HUES64 (cell line): ENCODE data around the gene SLC17A2.
"Not testable (repeated sequence)": the region's sequence is repeated elsewhere in the genome, so short reads cannot be mapped to it uniquely, and the experiment has no call there.

ENCODE experiments used
- H3K27ac ChIP-seq: 2 replicates; pipeline ENCODE4 v1.7.0; 2013; ENCODE audit warnings: low read depth, low read length, inconsistent platforms
- H3K27me3 ChIP-seq: 2 replicates; pipeline ENCODE4 v1.6.1; 2013; ENCODE audit warnings: mild to moderate bottlenecking, low read length; ENCODE audit not compliant: insufficient read depth
- H3K36me3 ChIP-seq: 2 replicates; pipeline ENCODE4 v1.6.1; 2013; ENCODE audit warnings: mild to moderate bottlenecking, low read length; ENCODE audit not compliant: insufficient read depth
- H3K4me1 ChIP-seq: 2 replicates; pipeline ENCODE4 v1.6.1; 2013; ENCODE audit warnings: mild to moderate bottlenecking, low read length, moderate library complexity; ENCODE audit not compliant: insufficient read depth
- H3K4me3 ChIP-seq: 2 replicates; pipeline ENCODE4 v1.5.1; 2013; ENCODE audit warnings: mild to moderate bottlenecking, low read length, moderate library complexity
- H3K9ac ChIP-seq: 2 replicates; pipeline ENCODE4 v1.6.1; 2013; ENCODE audit warnings: mild to moderate bottlenecking, low read depth, low read length
- H3K9me3 ChIP-seq: 2 replicates; pipeline ENCODE4 v1.6.1; 2013; ENCODE audit warnings: low read depth, low read length; ENCODE audit not compliant: insufficient read depth
- WGBS: fragments of 150-250, 120-280 bp; methylation state at CpG from one replicate; pipeline ENCODE4 v1.1.7; 2013; ENCODE audit warnings: missing lambda C conversion rate; 5-methylcytosine and 5-hydroxymethylcytosine counted together

The SLC17A2 gene

DNA sequence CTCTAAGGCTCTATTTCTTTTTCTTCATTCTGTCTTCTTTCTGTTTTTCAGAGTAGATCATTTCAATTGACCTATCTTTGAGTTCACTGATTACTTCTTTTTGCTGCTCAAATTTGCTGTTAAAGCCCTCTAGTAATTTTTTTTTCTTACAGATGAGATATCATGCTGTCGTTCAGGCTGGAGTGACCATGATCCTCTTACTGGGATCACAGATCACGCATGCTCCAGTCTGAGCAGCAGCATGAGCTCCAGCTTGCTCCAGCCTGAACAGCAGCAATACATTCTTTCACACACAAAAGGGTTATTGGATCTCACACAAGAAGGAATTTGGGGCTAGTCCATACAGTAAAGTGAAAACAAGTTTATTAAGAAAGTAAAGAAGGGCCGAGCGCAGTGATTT is 19.8 kb upstream of the SLC17A2 start:
- H3K4me3 ChIP-seq = no peak overlapping the region
- WGBS = 94% methylated on average over 4 of the region's 4 CpGs

DNA sequence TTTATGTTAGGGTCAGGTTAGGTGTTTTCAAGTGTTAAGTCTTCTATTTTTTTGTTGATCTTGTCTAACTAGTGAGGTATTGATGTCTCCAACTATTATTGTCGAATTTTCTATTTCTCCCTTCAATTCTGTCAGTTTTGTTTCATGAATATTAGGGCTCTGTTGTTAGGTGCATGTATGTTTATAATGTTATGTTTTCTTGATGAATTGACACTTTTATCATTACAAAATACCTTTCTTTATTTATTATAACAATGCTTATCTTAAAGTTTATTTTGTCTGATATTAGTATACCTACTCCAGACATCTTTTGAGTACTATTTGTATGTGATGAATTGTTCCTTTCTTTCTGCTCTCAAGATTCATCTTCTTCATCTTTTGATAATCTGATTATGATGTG is 19.2 kb upstream of the SLC17A2 start:
- 100% methylated on average over 1 of the region's 1 CpG for WGBS
- H3K4me3 ChIP-seq = no peak overlapping the region

More for the DNA sequence above, 19.8 kb upstream of the SLC17A2 start:
- Histone ChIP-seq H3K9ac (no peak overlapping the region), H3K27ac (no peak overlapping the region), H3K27me3 (no peaks in the 10 kb centered on the region), H3K9me3 (peaks cover 7% of the 10 kb centered on the region), H3K4me1 (no peaks in the 10 kb centered on the region), H3K36me3 (no peaks in the 10 kb centered on the region)

DNA sequence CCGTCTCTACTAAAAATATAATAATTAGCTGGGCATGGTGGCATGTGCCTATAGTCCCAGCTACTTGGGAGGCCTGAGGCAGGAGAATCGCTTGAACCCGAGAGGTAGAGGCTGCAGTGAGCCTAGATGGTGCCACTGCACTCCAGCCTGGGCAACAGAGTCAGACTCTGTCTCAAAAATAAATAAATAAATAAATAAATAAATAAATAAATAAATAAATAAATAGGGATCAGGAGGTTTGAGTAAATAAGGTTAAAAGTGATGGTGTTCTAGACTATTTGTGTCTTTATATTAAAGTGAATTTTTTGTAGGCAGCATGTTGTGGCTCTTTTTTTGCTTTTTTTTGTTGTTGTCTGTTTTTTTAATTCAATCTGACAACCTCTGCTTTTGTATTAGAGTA is 17.0 kb upstream of the SLC17A2 start:
- H3K4me3 ChIP-seq, H3K27ac ChIP-seq, H3K36me3 ChIP-seq, H3K9ac ChIP-seq, H3K27me3 ChIP-seq, H3K9me3 ChIP-seq, H3K4me1 ChIP-seq: not testable (repeated sequence)
- 99% methylated on average over 3 of the region's 3 CpGs for WGBS

More for the DNA sequence above, 19.2 kb upstream of the SLC17A2 start:
- Histone ChIP-seq H3K9ac (no peak overlapping the region), H3K27ac (no peak overlapping the region), H3K27me3 (no peaks in the 10 kb centered on the region), H3K4me1 (no peaks in the 10 kb centered on the region), H3K36me3 (no peaks in the 10 kb centered on the region), H3K9me3 (peaks cover 8% of the 10 kb centered on the region)

DNA sequence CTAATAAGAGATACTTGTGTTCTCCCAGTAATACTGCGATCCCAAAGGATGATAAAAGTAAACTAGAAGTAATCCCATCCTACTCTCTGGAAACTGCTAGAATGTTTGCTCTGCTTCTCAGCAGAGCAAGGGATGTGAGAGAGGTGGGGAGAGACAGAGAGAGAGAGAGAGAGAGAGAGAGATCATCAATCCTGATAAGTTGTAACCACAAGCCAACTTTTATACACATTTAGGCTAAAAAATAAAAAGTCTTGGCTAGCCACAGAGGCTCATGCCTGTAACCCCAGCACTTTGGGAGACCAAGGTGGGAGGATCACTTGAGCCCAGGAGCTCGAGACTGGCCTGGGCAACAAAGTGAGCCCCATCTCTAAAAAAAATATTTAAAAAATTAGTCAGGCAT is 16.1 kb upstream of the SLC17A2 start:
- WGBS = 100% methylated on average over 2 of the region's 2 CpGs
- H3K9me3 ChIP-seq = peaks cover 8% of the 10 kb centered on the region
- H3K4me3 ChIP-seq = no peak overlapping the region
- H3K27me3 ChIP-seq = no peaks in the 10 kb centered on the region
- no peaks in the 10 kb centered on the region for H3K4me1 ChIP-seq
- H3K36me3 ChIP-seq = no peaks in the 10 kb centered on the region
- no peak overlapping the region for H3K9ac ChIP-seq
- no peak overlapping the region for H3K27ac ChIP-seq

DNA sequence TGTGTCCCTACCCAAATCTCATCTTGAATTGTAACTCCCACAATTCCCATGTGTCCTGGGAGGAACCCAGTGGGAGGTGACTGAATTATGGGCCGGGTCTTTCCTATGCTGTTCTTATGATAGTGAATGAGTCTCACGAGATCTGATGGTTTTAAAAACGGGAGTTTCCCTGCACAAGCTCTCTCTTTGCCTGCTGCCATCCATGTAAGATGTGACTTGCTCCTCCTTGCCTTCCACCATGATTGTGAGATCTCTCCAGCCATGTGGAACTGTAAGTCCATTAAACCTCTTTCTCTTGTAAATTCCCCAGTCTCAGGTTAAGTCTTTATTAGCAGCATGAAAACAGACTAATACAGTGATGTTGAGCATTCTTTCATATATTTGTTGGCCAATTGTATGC is 15.2 kb upstream of the SLC17A2 start:
- H3K27ac ChIP-seq, H3K4me1 ChIP-seq, H3K27me3 ChIP-seq, H3K9me3 ChIP-seq, H3K9ac ChIP-seq, H3K36me3 ChIP-seq, H3K4me3 ChIP-seq: not testable (repeated sequence)
- WGBS = 92% methylated on average over 3 of the region's 3 CpGs

DNA sequence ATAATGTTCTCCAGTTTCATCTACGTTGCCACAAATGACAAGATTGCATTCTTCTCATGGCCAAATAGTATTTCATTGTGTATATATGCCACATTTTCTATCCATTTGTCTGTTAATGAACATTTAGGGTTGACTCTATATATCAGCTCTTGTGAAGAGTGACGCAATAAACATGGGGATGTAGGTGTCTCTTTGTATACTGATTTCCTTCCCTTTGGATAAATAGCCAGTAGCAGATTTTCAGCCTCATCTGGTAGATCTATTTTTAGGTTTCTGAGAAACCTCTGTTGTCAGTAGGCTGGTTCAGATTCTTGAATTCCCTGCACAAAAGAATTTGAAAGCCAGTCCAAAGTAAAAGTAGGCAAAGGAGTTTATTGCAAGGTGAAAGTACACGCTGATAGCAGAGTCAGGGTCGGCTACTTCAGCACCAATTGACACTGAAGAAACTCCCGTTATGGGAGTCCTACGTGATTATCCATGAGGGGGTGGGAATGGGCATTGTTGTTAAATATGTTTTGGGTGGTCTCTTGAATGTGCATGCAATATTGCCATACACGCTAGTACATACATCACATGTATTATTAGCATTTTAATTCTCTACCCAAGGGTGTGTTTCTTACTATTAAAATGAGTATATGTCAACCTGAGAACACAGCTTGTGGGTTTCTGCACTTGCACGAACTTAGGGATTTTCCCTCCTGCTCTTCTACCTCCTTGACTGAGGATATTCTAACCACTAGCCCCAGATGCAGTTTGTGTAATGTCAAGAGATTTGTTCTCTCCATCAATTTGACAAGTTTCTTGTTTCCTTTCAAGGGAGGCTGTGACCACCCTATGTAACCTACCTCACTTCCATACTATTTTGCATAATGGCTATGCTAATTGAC is 14.4 kb upstream of the SLC17A2 start:
- Histone ChIP-seq H3K9ac (no peak overlapping the region), H3K4me3 (no peak overlapping the region)
- 89% methylated on average over 7 of the region's 8 CpGs for WGBS

DNA sequence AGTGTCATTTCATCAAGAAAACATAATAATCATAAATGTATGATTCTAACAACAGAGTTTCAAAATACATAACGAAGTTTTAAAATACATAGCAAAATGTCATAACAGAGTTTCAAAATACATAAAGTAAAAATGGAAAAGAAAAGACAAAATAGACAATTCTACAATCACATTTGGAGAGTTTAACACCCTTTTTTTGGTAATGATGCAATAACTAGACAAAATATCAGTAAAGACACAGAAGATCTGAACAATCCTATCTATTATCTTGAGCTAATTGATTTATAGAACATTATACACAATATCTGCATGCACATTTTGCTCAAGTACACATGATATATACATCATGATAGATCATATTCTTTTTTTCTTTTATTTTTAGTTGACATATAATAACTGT is 13.4 kb upstream of the SLC17A2 start:
- Histone ChIP-seq H3K27me3 (no peaks in the 10 kb centered on the region), H3K36me3 (no peaks in the 10 kb centered on the region), H3K4me1 (no peaks in the 10 kb centered on the region), H3K9ac (no peak overlapping the region), H3K4me3 (no peak overlapping the region), H3K9me3 (peaks cover 8% of the 10 kb centered on the region), H3K27ac (no peak overlapping the region)
- WGBS = no CpG with 5 or more reads among the region's 1 CpG

More for the DNA sequence above, 14.4 kb upstream of the SLC17A2 start:
- Histone ChIP-seq H3K9me3 (peaks cover 8% of the 10 kb centered on the region), H3K27me3 (no peaks in the 10 kb centered on the region), H3K4me1 (no peaks in the 10 kb centered on the region), H3K27ac (no peak overlapping the region), H3K36me3 (no peaks in the 10 kb centered on the region)

DNA sequence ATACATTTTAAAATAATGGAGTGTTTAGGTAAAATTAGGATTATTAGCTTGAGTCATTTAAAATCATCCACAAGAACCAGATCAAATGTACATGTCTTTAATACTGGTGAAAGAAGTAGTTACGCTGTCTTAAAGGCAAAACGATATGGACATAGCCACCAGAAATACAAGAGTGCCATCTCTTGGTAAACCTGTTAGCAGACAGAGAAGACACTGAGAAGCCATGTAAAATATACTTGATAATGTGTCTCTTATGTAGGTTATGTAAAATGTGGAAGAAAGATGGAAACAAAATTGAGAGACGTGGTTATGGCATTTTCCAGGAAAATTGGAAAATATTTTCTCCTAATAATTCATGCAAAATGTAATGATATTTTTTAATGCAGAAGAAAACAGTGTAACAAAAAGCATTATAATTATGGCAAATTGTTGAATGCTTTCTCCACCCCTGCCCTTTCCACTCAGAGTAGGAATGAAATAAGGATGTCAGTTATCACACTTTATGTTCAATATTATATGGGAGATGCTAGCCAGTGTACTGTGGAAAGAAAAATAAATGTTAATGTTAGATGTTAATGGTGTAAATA is 12.2 kb upstream of the SLC17A2 start:
- Histone ChIP-seq H3K36me3 (no peaks in the 10 kb centered on the region), H3K4me1 (no peaks in the 10 kb centered on the region), H3K9ac (no peak overlapping the region), H3K27me3 (no peaks in the 10 kb centered on the region), H3K9me3 (peaks cover 8% of the 10 kb centered on the region), H3K4me3 (no peak overlapping the region), H3K27ac (no peak overlapping the region)
- WGBS = 71% methylated on average over 3 of the region's 3 CpGs

DNA sequence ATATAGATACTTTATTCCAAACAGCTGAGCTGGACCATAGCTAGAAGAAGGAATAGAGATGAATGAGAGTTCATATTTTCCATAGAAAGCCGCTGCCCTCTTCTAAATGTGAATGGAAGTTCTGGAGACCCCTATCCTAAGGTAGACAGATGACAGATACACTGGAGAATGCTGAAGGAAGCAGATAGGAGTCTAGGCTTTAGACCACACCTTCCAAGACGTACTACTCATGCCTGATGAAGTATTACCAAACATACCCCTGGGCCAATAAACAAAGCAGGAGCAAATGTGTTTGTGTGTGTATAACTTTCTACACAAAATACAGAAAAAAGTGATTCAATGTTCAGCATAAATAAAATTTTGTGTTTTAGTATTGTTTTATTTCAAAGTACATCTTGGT is 9.1 kb upstream of the SLC17A2 start:
- no peaks in the 10 kb centered on the region for H3K27me3 ChIP-seq
- WGBS = 95% methylated on average over 1 of the region's 2 CpGs
- H3K4me1 ChIP-seq = no peaks in the 10 kb centered on the region
- no peaks in the 10 kb centered on the region for H3K9me3 ChIP-seq
- no peaks in the 10 kb centered on the region for H3K36me3 ChIP-seq
- H3K4me3 ChIP-seq = no peak overlapping the region
- no peak overlapping the region for H3K9ac ChIP-seq
- H3K27ac ChIP-seq = no peak overlapping the region

DNA sequence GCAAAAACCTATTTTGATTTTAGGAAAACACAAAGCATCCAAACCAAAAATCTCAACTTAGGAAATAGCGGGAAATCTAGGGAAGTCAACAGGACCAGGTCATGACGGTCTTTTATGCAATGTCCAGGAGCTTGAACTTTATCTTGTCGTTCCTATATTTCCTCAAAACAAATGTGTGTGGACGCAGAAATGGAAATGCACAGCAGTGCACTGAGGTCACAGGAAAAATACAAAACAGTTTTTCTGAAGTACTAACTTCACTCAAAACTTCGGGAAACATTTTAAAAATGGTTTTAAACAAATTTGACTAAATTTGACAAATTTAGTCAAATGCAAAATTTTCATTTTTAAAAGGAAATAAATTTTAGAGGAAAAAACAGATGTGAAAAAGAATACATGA is 5.5 kb upstream of the SLC17A2 start:
- Histone ChIP-seq H3K9ac (no peak overlapping the region), H3K27me3 (no peaks in the 10 kb centered on the region), H3K4me1 (no peaks in the 10 kb centered on the region), H3K9me3 (no peaks in the 10 kb centered on the region), H3K4me3 (no peak overlapping the region), H3K27ac (no peak overlapping the region), H3K36me3 (no peaks in the 10 kb centered on the region)
- 99% methylated on average over 5 of the region's 5 CpGs for WGBS

DNA sequence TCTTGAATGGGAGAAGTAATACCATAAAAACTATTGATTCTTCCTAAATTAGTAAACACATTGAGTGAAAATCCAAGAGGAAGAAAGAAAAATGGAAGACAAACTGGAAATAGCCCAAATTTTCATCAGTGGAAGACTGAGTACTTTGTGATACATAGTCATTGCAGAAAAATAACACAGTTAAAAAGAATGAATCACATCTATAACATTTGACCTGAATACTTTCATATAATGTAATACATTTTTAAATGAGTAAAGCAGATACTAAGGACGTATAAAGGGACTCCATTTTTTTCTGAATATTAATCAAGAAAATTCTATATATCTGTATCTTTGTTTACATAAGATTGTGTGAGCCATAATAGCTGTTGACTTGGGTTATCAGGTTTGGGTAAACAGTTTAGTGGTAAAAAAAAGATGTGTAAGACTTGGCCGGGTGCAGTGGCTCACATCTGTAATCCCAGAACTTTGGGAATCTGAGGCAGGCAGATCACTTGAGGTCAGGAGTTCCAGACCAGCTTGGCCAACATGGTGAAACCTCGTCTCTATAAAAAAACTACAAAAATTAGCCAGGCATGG is 4.3 kb upstream of the SLC17A2 start:
- Histone ChIP-seq H3K27me3 (no peaks in the 10 kb centered on the region), H3K27ac (no peak overlapping the region), H3K4me1 (no peaks in the 10 kb centered on the region), H3K4me3 (no peak overlapping the region), H3K9ac (no peak overlapping the region), H3K36me3 (no peaks in the 10 kb centered on the region), H3K9me3 (no peaks in the 10 kb centered on the region)
- WGBS = 93% methylated on average over 2 of the region's 3 CpGs
